K562 (cell line): Measurements from ENCODE around the gene SELENOW. TPM values are rescaled to one million over a fixed set of nuclear protein-coding genes. Genes with fewer than 3 reads are reported as not detected.

Experiments
- CBX1 ChIP-seq: sonication (generic); IDR thresholded peaks from 2 replicates; pipeline ENCODE4 v1.6.1; 2016; ENCODE audit warnings: antibody characterized with exemption, low read depth, mild to moderate bottlenecking
- CEBPG ChIP-seq, 3 experiments: fragments of 200-800 bp in 1 of 3; sonication (Bioruptor generic) in 1 of 3; sonication (generic) in 1 of 3; formaldehyde crosslinking in 1 of 3; IDR thresholded peaks in 2 of 3; conservative IDR thresholded peaks in 1 of 3; 2 replicates each; pipeline versions ENCODE4 v1.6.1 to v1.8.0; 2016 to 2022; ENCODE audit warnings: missing compliant biosample characterization in 2 of 3, missing genetic modification characterization in 2 of 3, mild to moderate bottlenecking in 1 of 3, missing genetic modification reagents in 1 of 3
- CREB3 ChIP-seq: fragments of 450-650 bp; conservative IDR thresholded peaks from 2 replicates; pipeline ENCODE4 v1.6.1; 2016; ENCODE audit warnings: missing genetic modification characterization, low read depth, mild to moderate bottlenecking, missing compliant biosample characterization, moderate library complexity
- DACH1 ChIP-seq: fragments of 450-650 bp; IDR thresholded peaks from 2 replicates; pipeline ENCODE4 v1.6.1; 2018; ENCODE audit not compliant: partially characterized antibody
- E2F5 ChIP-seq: sonication (generic); formaldehyde crosslinking; IDR thresholded peaks from 2 replicates; pipeline ENCODE4 v1.8.0; 2022; ENCODE audit warnings: mild to moderate bottlenecking, missing genetic modification reagents
- E2F8 ChIP-seq: fragments of 450-650 bp; IDR thresholded peaks from 2 replicates; pipeline ENCODE4 v1.7.1; 2018; ENCODE audit warnings: mild to moderate bottlenecking, low read depth; ENCODE audit not compliant: partially characterized antibody
- ETS1 ChIP-seq: conservative IDR thresholded peaks from 2 replicates; pipeline ENCODE4 v1.6.1; 2011; ENCODE audit warnings: low read depth, mild to moderate bottlenecking, low read length; ENCODE audit not compliant: control insufficient read depth
- HES1 ChIP-seq: fragments of 450-650 bp; IDR thresholded peaks from 2 replicates; pipeline ENCODE4 v1.6.1; 2016; ENCODE audit warnings: low read depth, mild to moderate bottlenecking, moderate library complexity
- MYNN ChIP-seq, 2 experiments: sonication (generic); formaldehyde crosslinking in 1 of 2; IDR thresholded peaks; 2 replicates each; pipeline versions ENCODE4 v1.5.0 to v1.6.1; 2016 to 2020; ENCODE audit warnings: antibody characterized with exemption in 1 of 2, missing genetic modification reagents in 1 of 2
- PTTG1 ChIP-seq: fragments of 450-650 bp; IDR thresholded peaks from 2 replicates; pipeline ENCODE4 v1.6.1; 2016; ENCODE audit warnings: low read depth, mild to moderate bottlenecking, missing genetic modification characterization, missing compliant biosample characterization
- RBM39 ChIP-seq: fragments of 200-400 bp; formaldehyde crosslinking; optimal IDR thresholded peaks from 2 replicates; pipeline ENCODE3; 2018; ENCODE audit warnings: low read depth, low read length
- RCOR1 ChIP-seq, 2 experiments: IDR thresholded peaks; 2 replicates each; pipeline ENCODE4 v1.6.1; 2012; ENCODE audit warnings: low read depth in 2 of 2, low read length in 2 of 2, borderline replicate concordance in 1 of 2, improper control_type of control experiment in 1 of 2
- SRSF9 ChIP-seq: fragments of 200-400 bp; formaldehyde crosslinking; IDR thresholded peaks from 2 replicates; pipeline ENCODE4 v1.6.1; 2017; ENCODE audit warnings: low read depth, low read length, borderline replicate concordance
- ZMIZ1 ChIP-seq, 2 experiments: fragments of 150-350 bp in 1 of 2; IDR thresholded peaks; 2 replicates each; pipeline ENCODE4 v1.6.1; 2012 to 2016; ENCODE audit warnings: low read depth in 2 of 2, low read length in 2 of 2, mild to moderate bottlenecking in 1 of 2, moderate library complexity in 1 of 2
- polyA plus RNA-seq, 8 experiments: library from polyadenylated mRNA; depleted of rRNA in 4 of 8; stranded (reverse) in 5 of 8; unstranded in 3 of 8; fragments of >200 nt; fragmentation: Nextera tagmentation in 2 of 8; fragmentation: Illumina TruSeq in 1 of 8; extraction: Ambion mirVana in 2 of 8; extraction: Trizol in 1 of 8; gene quantifications; 2 replicates each; pipeline versions ENCODE4 v1.2.1 to v1.2.3, GENCODE V29; 2011 to 2014; ENCODE audit warnings: inconsistent platforms in 1 of 8, missing spikeins in 1 of 8
- total RNA-seq, 7 experiments: library from RNA; depleted of rRNA in 6 of 7; stranded (reverse); fragments of >200 nt in 6 of 7; fragmentation: Illumina TruSeq in 2 of 7; extraction: Trizol in 2 of 7; gene quantifications; 2 replicates each; pipeline versions ENCODE4 v1.2.1 to v1.2.3, GENCODE V29; 2011 to 2021; ENCODE audit warnings: low replicate concordance in 1 of 7

The SELENOW gene
- total and polyA plus RNA-seq, 9 of the 15 experiments (the other 6 are each of a cell fraction or from before 2014, with no cell fraction given): 91.9 to 279 (median 156) TPM

GRCh38 chr19:47794526-47794925 lies 16.0 kb downstream of the SELENOW start (continued):
- TF ChIP-seq CREB3: no peak
- no peak for TF ChIP-seq PTTG1
- TF ChIP-seq DACH1: no peak
- 0 out of 2 replicates have a peak, but pooled peaks have one; percentile 30 for TF ChIP-seq CBX1
- no peak for TF ChIP-seq HES1
- TF ChIP-seq SRSF9: no peak
- no peak for TF ChIP-seq ETS1
- no peak for TF ChIP-seq ZMIZ1 (IDR thresholded peaks at IDR 0.05; ENCODE audit: low read depth in 2 of 2, low read length in 2 of 2)
- TF ChIP-seq RCOR1 (IDR thresholded peaks at IDR 0.05; ENCODE audit: borderline replicate concordance in 1 of 2, low read depth in 2 of 2, low read length in 2 of 2): 0 out of 4 replicates have a peak, but pooled peaks of 1 of the 2 experiments have one; percentile 18
- no peak for TF ChIP-seq MYNN (IDR thresholded peaks at IDR 0.05)
- TF ChIP-seq MYNN (CRISPR knock-in tag; IDR thresholded peaks at IDR 0.05): no peak
- no peak for TF ChIP-seq RBM39
- TF ChIP-seq E2F8: no peak
- TF ChIP-seq E2F5: no peak
- TF ChIP-seq CEBPG (CRISPR knock-in tag; IDR thresholded peaks at IDR 0.05): no peak
- TF ChIP-seq CEBPG (tag; conservative IDR thresholded peaks at IDR 0.05 in 1 of 2, IDR thresholded peaks at IDR 0.05 in 1 of 2): no peak
